ENCODE results near the gene WWP2.

DNA sequence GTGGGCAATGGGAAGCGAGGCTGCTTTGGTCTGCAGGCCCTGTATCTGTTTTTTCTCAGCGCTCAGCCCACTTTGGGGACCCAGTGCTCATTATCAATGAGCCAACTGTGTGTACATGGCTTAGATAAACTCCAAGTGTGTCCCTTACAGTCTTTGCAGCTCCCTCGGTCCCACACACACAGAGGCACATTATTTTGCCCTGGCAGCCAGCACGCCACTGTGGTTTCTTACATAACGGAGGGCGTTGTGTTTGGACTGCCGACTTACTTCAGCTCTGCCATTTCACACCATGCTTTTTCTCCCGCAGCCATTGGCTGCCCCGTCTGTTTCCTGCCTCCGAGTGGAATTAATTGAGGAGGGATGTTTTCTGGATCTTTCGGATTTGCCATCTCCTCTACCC, 132.5 kb downstream of the WWP2 start:
- TF ChIP-seq, protein P1, sequence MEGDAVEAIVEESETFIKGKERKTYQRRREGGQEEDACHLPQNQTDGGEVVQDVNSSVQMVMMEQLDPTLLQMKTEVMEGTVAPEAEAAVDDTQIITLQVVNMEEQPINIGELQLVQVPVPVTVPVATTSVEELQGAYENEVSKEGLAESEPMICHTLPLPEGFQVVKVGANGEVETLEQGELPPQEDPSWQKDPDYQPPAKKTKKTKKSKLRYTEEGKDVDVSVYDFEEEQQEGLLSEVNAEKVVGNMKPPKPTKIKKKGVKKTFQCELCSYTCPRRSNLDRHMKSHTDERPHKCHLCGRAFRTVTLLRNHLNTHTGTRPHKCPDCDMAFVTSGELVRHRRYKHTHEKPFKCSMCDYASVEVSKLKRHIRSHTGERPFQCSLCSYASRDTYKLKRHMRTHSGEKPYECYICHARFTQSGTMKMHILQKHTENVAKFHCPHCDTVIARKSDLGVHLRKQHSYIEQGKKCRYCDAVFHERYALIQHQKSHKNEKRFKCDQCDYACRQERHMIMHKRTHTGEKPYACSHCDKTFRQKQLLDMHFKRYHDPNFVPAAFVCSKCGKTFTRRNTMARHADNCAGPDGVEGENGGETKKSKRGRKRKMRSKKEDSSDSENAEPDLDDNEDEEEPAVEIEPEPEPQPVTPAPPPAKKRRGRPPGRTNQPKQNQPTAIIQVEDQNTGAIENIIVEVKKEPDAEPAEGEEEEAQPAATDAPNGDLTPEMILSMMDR (IDR thresholded peaks at IDR 0.05) = no peak
- TF ChIP-seq POLR2AphosphoS5 (IDR thresholded peaks at IDR 0.05; ENCODE audit: low read depth, low read length) (no peak), SIN3A (IDR thresholded peaks at IDR 0.05; ENCODE audit: borderline replicate concordance, insufficient read depth, low read depth, low read length) (no peak)
- TF ChIP-seq, protein P2, sequence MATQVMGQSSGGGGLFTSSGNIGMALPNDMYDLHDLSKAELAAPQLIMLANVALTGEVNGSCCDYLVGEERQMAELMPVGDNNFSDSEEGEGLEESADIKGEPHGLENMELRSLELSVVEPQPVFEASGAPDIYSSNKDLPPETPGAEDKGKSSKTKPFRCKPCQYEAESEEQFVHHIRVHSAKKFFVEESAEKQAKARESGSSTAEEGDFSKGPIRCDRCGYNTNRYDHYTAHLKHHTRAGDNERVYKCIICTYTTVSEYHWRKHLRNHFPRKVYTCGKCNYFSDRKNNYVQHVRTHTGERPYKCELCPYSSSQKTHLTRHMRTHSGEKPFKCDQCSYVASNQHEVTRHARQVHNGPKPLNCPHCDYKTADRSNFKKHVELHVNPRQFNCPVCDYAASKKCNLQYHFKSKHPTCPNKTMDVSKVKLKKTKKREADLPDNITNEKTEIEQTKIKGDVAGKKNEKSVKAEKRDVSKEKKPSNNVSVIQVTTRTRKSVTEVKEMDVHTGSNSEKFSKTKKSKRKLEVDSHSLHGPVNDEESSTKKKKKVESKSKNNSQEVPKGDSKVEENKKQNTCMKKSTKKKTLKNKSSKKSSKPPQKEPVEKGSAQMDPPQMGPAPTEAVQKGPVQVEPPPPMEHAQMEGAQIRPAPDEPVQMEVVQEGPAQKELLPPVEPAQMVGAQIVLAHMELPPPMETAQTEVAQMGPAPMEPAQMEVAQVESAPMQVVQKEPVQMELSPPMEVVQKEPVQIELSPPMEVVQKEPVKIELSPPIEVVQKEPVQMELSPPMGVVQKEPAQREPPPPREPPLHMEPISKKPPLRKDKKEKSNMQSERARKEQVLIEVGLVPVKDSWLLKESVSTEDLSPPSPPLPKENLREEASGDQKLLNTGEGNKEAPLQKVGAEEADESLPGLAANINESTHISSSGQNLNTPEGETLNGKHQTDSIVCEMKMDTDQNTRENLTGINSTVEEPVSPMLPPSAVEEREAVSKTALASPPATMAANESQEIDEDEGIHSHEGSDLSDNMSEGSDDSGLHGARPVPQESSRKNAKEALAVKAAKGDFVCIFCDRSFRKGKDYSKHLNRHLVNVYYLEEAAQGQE (IDR thresholded peaks at IDR 0.05; ENCODE audit: insufficient read depth in 1 of 2, low read depth in 2 of 2, low read length in 1 of 2) = no peak
